ENCODE data around the gene DNAH6.
A peak's percentile ranks its signal among the peaks of the same experiment; 100 is the strongest.

Gene DNAH6

GRCh38 chr2:84727315-84727714 is 211.0 kb downstream of the DNAH6 start:
- H3K4me3 ChIP-seq (ENCODE audit: low read depth, low read length): no peak overlapping the region
- no peak for DNase-seq (ENCODE audit: low read depth, low spot score)
- in situ Hi-C loops (cut with HindIII; ENCODE audit: low sequenced_read_pairs): no loop called here
- no peak for TF ChIP-seq CTCF (IDR thresholded peaks at IDR 0.05; ENCODE audit: low read depth, low read length)

- H3K4me3 ChIP-seq (ENCODE audit: low read depth, low read length): no peak overlapping the region
- in situ Hi-C loops (cut with HindIII; ENCODE audit: low sequenced_read_pairs): no loop called here
- DNase-seq (ENCODE audit: low read depth, low spot score): no peak
- TF ChIP-seq CTCF (IDR thresholded peaks at IDR 0.05; ENCODE audit: low read depth, low read length): no peak
These were observed 212.9 kb downstream of the DNAH6 start for GRCh38 chr2:84729224-84729623.

DNA sequence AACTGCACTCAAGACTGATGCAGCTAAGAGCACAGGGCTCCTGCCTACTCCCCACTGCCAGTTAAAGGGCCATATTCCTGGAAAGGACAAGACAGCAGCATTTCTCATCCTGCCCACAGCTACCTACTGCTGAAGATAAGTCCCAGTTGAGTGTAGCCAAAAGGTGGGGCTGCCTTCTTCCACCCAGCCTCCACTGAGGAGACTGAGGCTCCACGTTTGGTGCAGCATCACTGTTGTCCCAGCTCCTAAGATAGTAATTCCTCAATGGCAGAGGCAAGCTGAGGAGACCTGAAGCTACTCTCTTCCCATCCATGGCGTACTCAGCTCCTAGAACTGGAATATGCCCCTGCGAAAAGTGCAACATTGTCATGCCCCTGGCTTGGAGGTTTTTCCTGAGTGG is 214.9 kb downstream of the DNAH6 start:
- no peak overlapping the region for H3K4me3 ChIP-seq (ENCODE audit: low read depth, low read length)
- in situ Hi-C loops (cut with HindIII; ENCODE audit: low sequenced_read_pairs): no loop called here
- no peak for TF ChIP-seq CTCF (IDR thresholded peaks at IDR 0.05; ENCODE audit: low read depth, low read length)
- DNase-seq (ENCODE audit: low read depth, low spot score): no peak

GRCh38 chr2:84732897-84733778 is 216.8 kb downstream of the DNAH6 start:
- in situ Hi-C loops (cut with HindIII; ENCODE audit: low sequenced_read_pairs): no loop called here
- TF ChIP-seq CTCF (IDR thresholded peaks at IDR 0.05; ENCODE audit: low read depth, low read length): no peak
- no peak overlapping the region for H3K4me3 ChIP-seq (ENCODE audit: low read depth, low read length)
- no peak for DNase-seq (ENCODE audit: low read depth, low spot score)

DNA sequence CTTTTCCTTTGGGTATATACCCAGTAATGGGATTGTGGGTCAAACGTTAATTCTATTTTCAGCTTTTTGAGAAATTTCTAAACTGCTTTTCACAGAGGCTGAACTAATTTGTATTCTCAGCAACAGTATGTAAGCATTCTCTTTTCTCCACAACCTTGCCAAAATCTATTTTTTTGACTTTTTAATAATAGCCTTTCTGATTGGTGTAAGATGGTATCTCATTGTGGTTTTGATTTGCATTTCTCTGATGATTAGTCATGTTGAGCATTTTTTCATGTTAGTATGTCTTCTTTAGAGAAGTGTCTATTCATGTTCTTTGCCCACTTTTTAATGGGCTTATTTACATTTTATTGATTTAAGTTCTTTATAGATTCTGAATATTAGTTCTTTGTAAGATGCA is 219.1 kb downstream of the DNAH6 start:
- in situ Hi-C loops (cut with HindIII; ENCODE audit: low sequenced_read_pairs): no loop called here
- DNase-seq (ENCODE audit: low read depth, low spot score): no peak
- no peak overlapping the region for H3K4me3 ChIP-seq (ENCODE audit: low read depth, low read length)
- no peak for TF ChIP-seq CTCF (IDR thresholded peaks at IDR 0.05; ENCODE audit: low read depth, low read length)

DNA sequence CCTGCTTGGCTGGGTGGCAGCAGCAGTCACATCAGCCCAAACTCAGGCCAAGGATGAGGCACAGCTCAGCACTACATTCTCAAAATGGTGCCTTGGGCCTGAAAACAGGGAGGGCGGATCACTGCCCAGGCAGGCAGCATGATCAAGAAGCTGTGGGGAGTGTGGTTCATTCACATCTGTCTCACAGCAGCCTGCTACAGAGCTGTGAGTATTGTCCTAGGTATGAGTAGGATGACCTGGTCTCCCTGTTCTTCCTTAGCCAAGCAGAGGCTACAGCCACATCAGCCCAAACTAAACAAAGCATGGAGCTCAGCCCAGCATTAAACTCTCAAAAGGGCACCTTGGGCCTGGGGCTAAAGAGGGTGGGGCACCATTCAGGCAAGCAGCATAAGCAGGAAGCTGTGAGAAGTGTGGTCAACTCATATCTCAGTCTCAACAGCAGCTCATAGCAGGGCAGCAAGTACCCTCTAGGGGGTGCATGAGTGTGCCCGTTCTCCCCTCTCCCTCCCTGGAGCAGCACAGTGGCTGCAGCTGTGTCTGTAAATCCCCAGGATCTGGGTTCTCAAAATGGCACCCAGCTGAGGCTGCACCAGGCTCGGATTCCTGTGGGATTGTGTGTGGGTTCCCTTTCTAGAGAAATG is 225.0 kb downstream of the DNAH6 start:
- TF ChIP-seq CTCF (IDR thresholded peaks at IDR 0.05; ENCODE audit: low read depth, low read length): peak; percentile 42
- H3K4me3 ChIP-seq (ENCODE audit: low read depth, low read length): no peak overlapping the region
- DNase-seq (ENCODE audit: low read depth, low spot score): peak; percentile 13
- in situ Hi-C loops (cut with HindIII; ENCODE audit: low sequenced_read_pairs): no loop called here
